T-cell (primary cell): ENCODE results near the gene ARID4B. TPM values are rescaled to one million over a fixed set of nuclear protein-coding genes. Genes with fewer than 3 reads are reported as not detected.
"Not testable (repeated sequence)": the region's sequence is repeated elsewhere in the genome, so short reads cannot be mapped to it uniquely, and the experiment has no call there.

Experiments
- ATAC-seq, 4 experiments: fragments of 200-7000 bp in 3 of 4; fragments of 150-1000 bp in 1 of 4; cut with Tn5 transposase; replicated peaks in 1 of 4; 1 replicate in 3 of 4; 2 replicates in 1 of 4; pipeline ENCODE4 v1.10.0; 2021; ENCODE audit warnings: moderate library complexity in 3 of 4, mild to moderate bottlenecking in 2 of 4, moderate number of reproducible peaks in 1 of 4
- CTCF ChIA-PET, 2 donors: fragments of 300-600 bp; sonication (Branson Sonifier 250); formaldehyde crosslinking; loops; one replicate each; lab custom pipeline; 2022; ENCODE audit warnings: antibody characterized with exemption in 2 of 2; lab: Charles Lee
- POLR2A ChIA-PET, 2 donors: fragments of 300-600 bp; sonication (Branson Sonifier 250); formaldehyde crosslinking; loops; one replicate each; lab custom pipeline; 2022; ENCODE audit warnings: antibody characterized with exemption in 2 of 2; lab: Charles Lee
- DNase-seq, 35 experiments: peaks; one replicate each; pipeline versions ENCODE4 v3.0.0 to v3.0.0-alpha.2; 2013 to 2023
- H3K27ac ChIP-seq: one replicate; pipeline ENCODE4 v1.5.1; 2013; ENCODE audit warnings: low read length
- H3K27me3 ChIP-seq, 2 experiments: replicated peaks in 1 of 2; 1 replicate in 1 of 2; 2 replicates in 1 of 2; pipeline versions ENCODE4 v1.6.1 to v1.7.0; 2013; ENCODE audit warnings: low read length in 1 of 2, mixed read lengths in 1 of 2; ENCODE audit not compliant: control insufficient read depth in 2 of 2, insufficient read depth in 2 of 2; ENCODE audit errors: extremely low read depth in 1 of 2
- H3K36me3 ChIP-seq, 2 donors: 1 replicate in 1 of 2; 2 replicates in 1 of 2; pipeline versions ENCODE4 v1.6.1 to v1.7.0; 2013; ENCODE audit warnings: low read length in 1 of 2; ENCODE audit not compliant: control insufficient read depth in 2 of 2, insufficient read depth in 1 of 2; ENCODE audit errors: extremely low read depth in 1 of 2
- H3K4me1 ChIP-seq, 2 experiments: 1 replicate in 1 of 2; 2 replicates in 1 of 2; pipeline versions ENCODE4 v1.6.1 to v1.7.0; 2013; ENCODE audit warnings: low read length in 2 of 2, mixed read lengths in 1 of 2; ENCODE audit not compliant: insufficient read depth in 2 of 2, control insufficient read depth in 1 of 2; ENCODE audit errors: extremely low read depth in 1 of 2
- H3K4me3 ChIP-seq, 2 donors: 1 replicate in 1 of 2; 2 replicates in 1 of 2; pipeline versions ENCODE4 v1.5.1 to v1.7.0; 2013; ENCODE audit warnings: mild to moderate bottlenecking in 2 of 2, low read length in 1 of 2, moderate library complexity in 1 of 2; ENCODE audit not compliant: control insufficient read depth in 1 of 2; ENCODE audit errors: extremely low read depth in 1 of 2
- H3K9me3 ChIP-seq: 2 replicates; pipeline ENCODE4 v1.7.0; 2013
- H3K27ac Mint-ChIP-seq, 2 donors: one replicate each; pipeline ENCODE4 v1.8.0; 2020 to 2021; ENCODE audit warnings: mild to moderate bottlenecking in 2 of 2, mixed read lengths in 2 of 2
- H3K27me3 Mint-ChIP-seq, 2 donors: one replicate each; pipeline ENCODE4 v1.8.0; 2021 to 2022; ENCODE audit warnings: mixed read lengths in 2 of 2
- H3K36me3 Mint-ChIP-seq: one replicate; pipeline ENCODE4 v1.8.0; 2021; ENCODE audit warnings: mixed read lengths
- H3K4me1 Mint-ChIP-seq, 3 donors: one replicate each; pipeline ENCODE4 v1.8.0; 2020 to 2022; ENCODE audit warnings: mixed read lengths in 3 of 3, mild to moderate bottlenecking in 1 of 3
- H3K4me3 Mint-ChIP-seq, 3 donors: one replicate each; pipeline ENCODE4 v1.8.0; 2020 to 2022; ENCODE audit warnings: mild to moderate bottlenecking in 3 of 3, mixed read lengths in 3 of 3, moderate library complexity in 3 of 3
- H3K9me3 Mint-ChIP-seq, 3 donors: one replicate each; pipeline ENCODE4 v1.8.0; 2020 to 2022; ENCODE audit warnings: mixed read lengths in 3 of 3
- WGBS: methylation state at CpG from one replicate; pipeline ENCODE4 v1.1.5; 2013; ENCODE audit warnings: missing lambda C conversion rate; ENCODE audit not compliant: insufficient coverage; 5-methylcytosine and 5-hydroxymethylcytosine counted together
- total RNA-seq, 35 experiments: library from RNA in 6 of 35; stranded (reverse) in 6 of 35; fragments of 120-200 nt in 1 of 35; gene quantifications; one replicate each; pipeline versions ENCODE4 v1.2.1 to v1.2.4 and lab custom pipeline; 2013 to 2026

The ARID4B gene
- total RNA-seq, 5 donors from 2014 or later (not counting 1 experiment from before 2014, with no cell fraction given), result 70.4 to 151 (median 79.1) TPM

DNA sequence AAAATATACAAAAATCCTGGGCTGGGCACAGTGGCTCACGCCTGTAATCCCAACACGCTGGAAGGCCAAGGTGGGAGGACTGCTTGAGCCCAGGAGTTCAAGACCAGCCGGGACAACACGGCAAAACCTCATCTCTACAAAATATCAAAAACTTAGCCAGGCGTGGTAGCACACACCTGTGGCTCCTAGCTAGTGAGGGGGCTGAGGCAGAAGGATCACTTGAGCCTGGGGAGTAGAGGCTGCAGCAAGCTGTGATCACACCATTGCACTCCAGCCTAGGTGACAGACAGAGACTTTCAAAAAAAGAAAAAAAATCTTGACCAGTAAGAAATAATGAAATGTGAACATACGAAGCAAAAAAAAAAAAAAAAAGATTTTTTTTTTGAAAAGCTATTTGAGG, 52.1 kb downstream of the ARID4B start:
- Histone ChIP-seq H3K36me3 (no peaks in the 10 kb centered on the region), H3K9me3 (no peaks in the 10 kb centered on the region), H3K4me3 (peak overlapping the region in 1 of 2 donors; percentile 15), H3K27ac (peak overlapping the region; percentile 37), H3K4me1 (peaks cover 22 to 46% of the 10 kb centered on the region in 2 experiments), H3K27me3 (no peaks in the 10 kb centered on the region)
- Mint-ChIP-seq H3K9me3 (peaks cover 0 to 4% (median 0%) of the 10 kb centered on the region in 3 donors), H3K4me1 (peaks cover 78 to 80% (median 80%) of the 10 kb centered on the region in 3 donors), H3K27ac (peak overlapping the region in 1 of 2 donors; percentile 33), H3K36me3 (peaks cover 7% of the 10 kb centered on the region), H3K4me3 (peak overlapping the region in 2 of 3 donors; percentile 9 to 28), H3K27me3 (no peaks in the 10 kb centered on the region)
- CTCF ChIA-PET, result interaction anchor here in 1 of 2 donors (0.6 to 1.2 kb wide), 5 partner anchors 16 to 141 kb away, joined by 3 read pairs; no protein-coding TSS in a partner anchor
- ATAC-seq (no peak), DNase-seq (no peak)
- 100% methylated on average over 2 of the region's 6 CpGs for WGBS
- POLR2A ChIA-PET, result interaction anchor here (0.6 to 1.0 kb wide), 11 partner anchors 15 to 591 kb away, joined by 3 to 8 read pairs (median 4); partner anchors contain the start of gene LYST (in 1 of the 2)

GRCh38 chr1:235275223-235275622, 52.8 kb downstream of the ARID4B start:
- peak; percentile 62 to 86 (median 74) for ATAC-seq
- H3K9me3 Mint-ChIP-seq, result peaks cover 0 to 4% (median 0%) of the 10 kb centered on the region in 3 donors
- H3K27me3 Mint-ChIP-seq, result no peaks in the 10 kb centered on the region
- Histone ChIP-seq H3K36me3 (no peaks in the 10 kb centered on the region), H3K9me3 (no peaks in the 10 kb centered on the region), H3K27me3 (no peaks in the 10 kb centered on the region), H3K4me3 (no peak overlapping the region), H3K27ac (peak overlapping the region; percentile 37), H3K4me1 (peaks cover 24 to 42% of the 10 kb centered on the region in 2 experiments)
- POLR2A ChIA-PET, result interaction anchor here (0.6 to 1.0 kb wide), 7 partner anchors 14 to 572 kb away, joined by 3 to 4 read pairs (median 3); no protein-coding TSS in a partner anchor
- 37% methylated on average over 3 of the region's 3 CpGs for WGBS
- CTCF ChIA-PET, result interaction anchor here (0.6 to 1.2 kb wide), 4 partner anchors 15 to 1024 kb away, joined by 3 read pairs; no protein-coding TSS in a partner anchor
- peak overlapping the region; percentile 9 to 41 (median 24) for H3K4me3 Mint-ChIP-seq
- H3K27ac Mint-ChIP-seq, result peak overlapping the region; percentile 33 to 78
- peaks cover 4% of the 10 kb centered on the region for H3K36me3 Mint-ChIP-seq
- DNase-seq, result peak in 1 of 35 experiments; percentile 43
- peaks cover 79 to 82% (median 81%) of the 10 kb centered on the region in 3 donors for H3K4me1 Mint-ChIP-seq

DNA sequence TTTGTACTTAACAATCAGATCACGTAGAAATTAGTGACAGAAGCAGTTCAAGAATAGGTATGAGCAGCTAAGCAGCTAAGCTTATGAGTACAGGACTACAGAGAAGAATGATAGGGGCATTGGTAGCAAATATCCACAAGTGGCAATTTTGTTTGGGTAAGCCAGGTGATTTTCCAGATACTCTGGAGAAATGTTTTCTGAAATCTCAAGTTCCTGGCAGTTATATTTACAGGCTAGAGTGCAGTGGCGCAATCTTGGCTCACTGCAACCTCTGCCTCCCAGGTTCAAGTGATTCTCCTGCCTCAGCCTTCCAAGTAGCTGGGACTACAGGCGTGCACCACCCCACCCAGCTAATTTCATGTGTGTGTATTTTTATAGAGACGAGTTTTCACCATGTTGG, 55.1 kb downstream of the ARID4B start:
- peaks cover 73 to 81% (median 79%) of the 10 kb centered on the region in 3 donors for H3K4me1 Mint-ChIP-seq
- WGBS, result 100% methylated on average over 1 of the region's 4 CpGs
- CTCF ChIA-PET, result interaction anchor here (0.7 to 0.9 kb wide), 3 partner anchors 12 to 122 kb away, joined by 3 to 4 read pairs (median 3); no protein-coding TSS in a partner anchor
- Histone ChIP-seq H3K9me3 (no peaks in the 10 kb centered on the region), H3K4me1 (peaks cover 24 to 38% of the 10 kb centered on the region in 2 experiments), H3K4me3 (no peak overlapping the region), H3K27ac (no peak overlapping the region), H3K27me3 (no peaks in the 10 kb centered on the region), H3K36me3 (no peaks in the 10 kb centered on the region)
- no peaks in the 10 kb centered on the region for H3K27me3 Mint-ChIP-seq
- no peak for DNase-seq
- ATAC-seq, result no peak
- POLR2A ChIA-PET, result interaction anchor here in 1 of 2 donors (0.6 kb wide), 2 partner anchors 12 to 136 kb away, joined by 3 read pairs; no protein-coding TSS in a partner anchor
- peaks cover 4% of the 10 kb centered on the region for H3K36me3 Mint-ChIP-seq
- H3K4me3 Mint-ChIP-seq, result peak overlapping the region in 1 of 3 donors; percentile 8
- H3K9me3 Mint-ChIP-seq, result peaks cover 0 to 4% (median 0%) of the 10 kb centered on the region in 3 donors
- H3K27ac Mint-ChIP-seq, result no peak overlapping the region

DNA sequence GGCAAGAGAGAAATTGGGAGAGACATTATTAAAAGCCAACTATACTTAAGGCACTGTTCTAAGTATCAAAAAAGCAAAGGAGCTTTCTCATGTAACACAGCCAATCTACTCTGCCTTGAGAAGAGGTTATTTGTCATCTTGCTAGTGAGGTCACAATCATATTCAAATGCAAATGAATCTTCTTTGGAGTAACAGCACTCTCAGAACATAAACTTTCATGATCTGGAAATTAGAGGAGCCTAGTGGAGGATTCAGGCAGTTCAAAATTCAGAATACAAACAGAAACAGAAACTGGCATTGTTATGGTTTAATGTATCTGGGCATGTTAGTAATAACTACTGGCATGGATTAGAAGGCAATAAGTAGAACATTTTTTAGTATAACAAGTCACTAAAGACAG, 57.4 kb downstream of the ARID4B start:
- Mint-ChIP-seq H3K27ac (peak overlapping the region; percentile 34 to 56), H3K36me3 (no peaks in the 10 kb centered on the region), H3K4me1 (peaks cover 75 to 86% (median 84%) of the 10 kb centered on the region in 3 donors), H3K27me3 (no peaks in the 10 kb centered on the region), H3K4me3 (peak overlapping the region; percentile 1 to 53 (median 41)), H3K9me3 (no peaks in the 10 kb centered on the region)
- ChIA-PET CTCF (interaction anchor here in 1 of 2 donors (0.6 kb wide), 1 partner anchor 118 kb away, joined by 3 read pairs; no protein-coding TSS in a partner anchor), POLR2A (interaction anchor here (0.7 to 1.5 kb wide), 4 partner anchors 22 to 153 kb away, joined by 3 to 4 read pairs (median 3); partner anchors contain the start of gene ARID4B (in 1 of the 2))
- no peaks in the 10 kb centered on the region for H3K27me3 ChIP-seq
- ATAC-seq (peak; percentile 20 to 71 (median 42)), DNase-seq (peak in 1 of 35 experiments; percentile 34)
- H3K36me3 ChIP-seq, result no peaks in the 10 kb centered on the region
- H3K4me1 ChIP-seq, result peaks cover 16 to 29% of the 10 kb centered on the region in 2 experiments
- H3K9me3 ChIP-seq, result no peaks in the 10 kb centered on the region
- H3K4me3 ChIP-seq, result no peak overlapping the region
- H3K27ac ChIP-seq, result no peak overlapping the region

GRCh38 chr1:235269990-235270389, 58.0 kb downstream of the ARID4B start:
- H3K4me1 ChIP-seq, result peaks cover 10 to 24% of the 10 kb centered on the region in 2 experiments
- CTCF ChIA-PET, result interaction anchor here in 1 of 2 donors (0.6 kb wide), 1 partner anchor 118 kb away, joined by 3 read pairs; no protein-coding TSS in a partner anchor
- H3K4me1 Mint-ChIP-seq, result peaks cover 72 to 83% (median 83%) of the 10 kb centered on the region in 3 donors
- not testable (repeated sequence) for H3K27me3 ChIP-seq, H3K36me3 Mint-ChIP-seq, H3K27me3 Mint-ChIP-seq, H3K9me3 Mint-ChIP-seq, DNase-seq, H3K27ac ChIP-seq, H3K36me3 ChIP-seq, ATAC-seq, H3K4me3 Mint-ChIP-seq, H3K9me3 ChIP-seq, H3K27ac Mint-ChIP-seq, H3K4me3 ChIP-seq
- POLR2A ChIA-PET, result interaction anchor here in 1 of 2 donors (0.7 kb wide), 1 partner anchor 152 kb away, joined by 4 read pairs; no protein-coding TSS in a partner anchor
- no CpG with 5 or more reads among the region's 18 CpGs for WGBS

GRCh38 chr1:235268379-235269125, 59.4 kb downstream of the ARID4B start:
- no peaks in the 10 kb centered on the region for H3K27me3 Mint-ChIP-seq
- H3K4me1 Mint-ChIP-seq, result peaks cover 73 to 85% (median 83%) of the 10 kb centered on the region in 3 donors
- ATAC-seq (no peak), DNase-seq (no peak)
- H3K27ac Mint-ChIP-seq, result peak overlapping the region in 1 of 2 donors; percentile 28
- POLR2A ChIA-PET, result interaction anchor here in 1 of 2 donors (0.6 kb wide), 1 partner anchor 63 kb away, joined by 7 read pairs; no protein-coding TSS in a partner anchor
- Histone ChIP-seq H3K27ac (no peak overlapping the region), H3K36me3 (no peaks in the 10 kb centered on the region), H3K9me3 (no peaks in the 10 kb centered on the region), H3K4me1 (peaks cover 5 to 27% of the 10 kb centered on the region in 2 experiments), H3K27me3 (no peaks in the 10 kb centered on the region), H3K4me3 (no peak overlapping the region)
- no peaks in the 10 kb centered on the region for H3K36me3 Mint-ChIP-seq
- no peak overlapping the region for H3K4me3 Mint-ChIP-seq
- WGBS, result no CpG with 5 or more reads among the region's 11 CpGs
- CTCF ChIA-PET, result interaction anchor here in 1 of 2 donors (1.1 to 1.9 kb wide), 3 partner anchors 10 to 56 kb away, joined by 3 to 6 read pairs (median 3); no protein-coding TSS in a partner anchor
- H3K9me3 Mint-ChIP-seq, result no peaks in the 10 kb centered on the region
